HepG2 (cell line): ENCODE data around the gene AQP10.

Source experiments
- EZH2 ChIP-seq: conservative IDR thresholded peaks from 2 replicates; pipeline ENCODE4 v1.6.1; 2012; ENCODE audit warnings: mild to moderate bottlenecking, low read depth, low read length, moderate library complexity
- HNF1A ChIP-seq, 2 experiments: sonication (generic) in 1 of 2; formaldehyde crosslinking in 1 of 2; IDR thresholded peaks; 2 replicates each; pipeline versions ENCODE4 v1.4.0 to v1.6.1; 2016 to 2020; ENCODE audit warnings: borderline replicate concordance in 1 of 2, low read depth in 1 of 2, mild to moderate bottlenecking in 1 of 2, missing genetic modification reagents in 1 of 2
- MAX ChIP-seq: IDR thresholded peaks from 2 replicates; pipeline ENCODE4 v1.6.1; 2012; ENCODE audit warnings: inconsistent platforms
- MIER2 ChIP-seq: IDR thresholded peaks from 2 replicates; pipeline ENCODE4 v1.6.1; 2016; ENCODE audit warnings: missing biosample characterization, missing genetic modification reagents
- REST ChIP-seq, 2 experiments: IDR thresholded peaks; 2 replicates each; pipeline ENCODE4 v1.6.1; 2011 to 2012; ENCODE audit warnings: low read length in 2 of 2, borderline replicate concordance in 1 of 2, low read depth in 1 of 2, mild to moderate bottlenecking in 1 of 2, moderate library complexity in 1 of 2
- SETDB1 ChIP-seq: sonication (generic); formaldehyde crosslinking; IDR thresholded peaks from 2 replicates; pipeline ENCODE4 v1.5.1; 2020; ENCODE audit warnings: missing genetic modification reagents, mild to moderate bottlenecking, borderline replicate concordance
- TAF1 ChIP-seq: sonication (generic); formaldehyde crosslinking; IDR thresholded peaks from 2 replicates; pipeline ENCODE4 v1.4.0; 2020; ENCODE audit warnings: missing genetic modification reagents
- ZBTB40 ChIP-seq, 2 experiments: fragments of 450-650 bp in 1 of 2; sonication (generic) in 1 of 2; formaldehyde crosslinking in 1 of 2; IDR thresholded peaks; 2 replicates each; pipeline versions ENCODE4 v1.6.1 to v1.8.0; 2016 to 2022; ENCODE audit warnings: antibody characterized with exemption in 1 of 2, mild to moderate bottlenecking in 1 of 2, missing genetic modification reagents in 1 of 2
- ZC3H4 ChIP-seq: sonication (generic); formaldehyde crosslinking; IDR thresholded peaks from 2 replicates; pipeline ENCODE4 v1.4.0; 2020; ENCODE audit warnings: missing genetic modification reagents, borderline replicate concordance
- ZNF563 ChIP-seq: sonication (generic); formaldehyde crosslinking; IDR thresholded peaks from 2 replicates; pipeline ENCODE4 v1.8.0; 2022; ENCODE audit warnings: mild to moderate bottlenecking, moderate library complexity, missing genetic modification reagents
- ZNF746 ChIP-seq: sonication (generic); formaldehyde crosslinking; IDR thresholded peaks from 2 replicates; pipeline ENCODE4 v1.8.0; 2022; ENCODE audit warnings: mild to moderate bottlenecking, missing genetic modification reagents
- ZSCAN25 ChIP-seq: sonication (generic); formaldehyde crosslinking; IDR thresholded peaks from 2 replicates; pipeline ENCODE4 v1.8.0; 2022; ENCODE audit warnings: mild to moderate bottlenecking, missing genetic modification reagents

- TF ChIP-seq ZNF746 (no peak), ZSCAN25 (CRISPR knock-in tag) (no peak), EZH2 (no peak), SETDB1 (CRISPR knock-in tag) (no peak), ZBTB40 (IDR thresholded peaks at IDR 0.05) (no peak), ZBTB40 (CRISPR knock-in tag; IDR thresholded peaks at IDR 0.05) (no peak), REST (IDR thresholded peaks at IDR 0.05; ENCODE audit: borderline replicate concordance in 1 of 2, low read depth in 1 of 2, low read length in 2 of 2) (no peak), MAX (no peak), HNF1A (IDR thresholded peaks at IDR 0.05; ENCODE audit: low read depth) (no peak), HNF1A (CRISPR knock-in tag; IDR thresholded peaks at IDR 0.05; ENCODE audit: borderline replicate concordance) (no peak), MIER2 (CRISPR knock-in tag) (no peak), TAF1 (no peak), ZNF563 (CRISPR knock-in tag) (no peak), ZC3H4 (CRISPR knock-in tag) (no peak)
These were observed 19.3 kb upstream of the AQP10 start for GRCh38 chr1:154301582-154301981.
